H1 (cell line): ENCODE measurements around the gene PPP1R18. TPM values are rescaled to one million over a fixed set of nuclear protein-coding genes. Genes with fewer than 3 reads are reported as not detected.

Experiments used
- CTCF ChIA-PET: fragments of 300-600 bp; sonication (Branson Sonifier 250); formaldehyde crosslinking; loops from one replicate; lab custom pipeline; 2021; ENCODE audit not compliant: partially characterized antibody; lab: Charles Lee
- POLR2A ChIA-PET: fragments of 300-600 bp; sonication (Branson Sonifier 250); formaldehyde crosslinking; loops from one replicate; lab custom pipeline; 2021; ENCODE audit warnings: inconsistent platforms; ENCODE audit not compliant: partially characterized antibody; lab: Charles Lee
- DNase-seq, 2 experiments: peaks; one replicate each; pipeline versions ENCODE4 v3.0.0 to v3.0.0-alpha.2; 2010 to 2022; ENCODE audit warnings: low spot score in 2 of 2, low read depth in 1 of 2, mixed read lengths in 1 of 2
- FAIRE-seq: peaks from 2 replicates; lab custom pipeline; 2011; peaks lifted over from hg19 to GRCh38; lab: Jason Lieb, UNC
- H2AFZ ChIP-seq: 2 replicates; pipeline ENCODE4 v1.8.1; 2012; ENCODE audit warnings: low read length, inconsistent platforms
- H2AK5ac ChIP-seq: 2 replicates; pipeline ENCODE4 v1.6.1; 2013; ENCODE audit warnings: low read depth, low read length
- H2BK120ac ChIP-seq: replicated peaks from 2 replicates; pipeline ENCODE3; 2013; ENCODE audit warnings: low read depth, low read length, inconsistent platforms
- H2BK12ac ChIP-seq: 2 replicates; pipeline ENCODE4 v1.6.1; 2013; ENCODE audit warnings: low read depth, low read length
- H2BK15ac ChIP-seq: 2 replicates; pipeline ENCODE4 v1.6.1; 2013; ENCODE audit warnings: low read length
- H2BK20ac ChIP-seq: 2 replicates; pipeline ENCODE4 v1.6.1; 2013; ENCODE audit warnings: low read length
- H2BK5ac ChIP-seq: 2 replicates; pipeline ENCODE4 v1.6.1; 2013; ENCODE audit warnings: low read depth, low read length
- H3K14ac ChIP-seq: 2 replicates; pipeline ENCODE4 v1.6.1; 2013; ENCODE audit warnings: inconsistent platforms; ENCODE audit not compliant: insufficient read length
- H3K18ac ChIP-seq: 2 replicates; pipeline ENCODE4 v1.6.1; 2013; ENCODE audit warnings: low read length; ENCODE audit errors: extremely low read depth
- H3K23ac ChIP-seq: 2 replicates; pipeline ENCODE4 v1.6.1; 2013; ENCODE audit warnings: inconsistent platforms; ENCODE audit not compliant: insufficient read length
- H3K23me2 ChIP-seq: 2 replicates; pipeline ENCODE4 v1.6.1; 2013; ENCODE audit warnings: low read depth, low read length
- H3K27ac ChIP-seq: 2 replicates; pipeline ENCODE4 v1.6.1; 2011; ENCODE audit warnings: low read depth, low read length, inconsistent platforms
- H3K27me3 ChIP-seq, 4 experiments: replicated peaks in 1 of 4; 1 replicate in 1 of 4; 2 replicates in 3 of 4; pipeline versions ENCODE4 v1.6.1 to v1.8.1; 2011 to 2013; ENCODE audit warnings: low read length in 3 of 4, mild to moderate bottlenecking in 3 of 4, inconsistent platforms in 2 of 4, mixed read lengths in 2 of 4, moderate library complexity in 1 of 4; ENCODE audit not compliant: control insufficient read depth in 3 of 4, insufficient read depth in 3 of 4; ENCODE audit errors: extremely low read depth in 1 of 4
- H3K36me3 ChIP-seq, 4 experiments: 2 replicates each; pipeline versions ENCODE4 v1.6.1 to v1.8.1; 2011 to 2013; ENCODE audit warnings: mild to moderate bottlenecking in 4 of 4, low read length in 3 of 4, moderate library complexity in 2 of 4, control low read depth in 1 of 4, inconsistent platforms in 1 of 4; ENCODE audit not compliant: insufficient read depth in 4 of 4, control insufficient read depth in 2 of 4
- H3K4ac ChIP-seq: replicated peaks from 2 replicates; pipeline ENCODE3; 2013; ENCODE audit warnings: low read length, low read depth, mixed read lengths, inconsistent platforms; ENCODE audit not compliant: insufficient read length
- H3K4me1 ChIP-seq, 4 experiments: replicated peaks in 1 of 4; 1 replicate in 1 of 4; 2 replicates in 3 of 4; pipeline versions ENCODE4 v1.6.1 to v1.8.1; 2011 to 2013; ENCODE audit warnings: low read length in 3 of 4, inconsistent platforms in 2 of 4, mixed read lengths in 1 of 4; ENCODE audit not compliant: insufficient read depth in 4 of 4, control insufficient read depth in 3 of 4
- H3K4me2 ChIP-seq, 2 experiments: 2 replicates each; pipeline versions ENCODE4 v1.6.1 to v1.8.1; 2011 to 2013; ENCODE audit warnings: low read depth in 2 of 2, low read length in 2 of 2, control low read depth in 1 of 2, inconsistent platforms in 1 of 2, mild to moderate bottlenecking in 1 of 2; ENCODE audit not compliant: insufficient read depth in 1 of 2
- H3K4me3 ChIP-seq, 4 experiments: fragments of 200-600, 300-600 bp in 1 of 4; sonication (generic), shearing (Covaris generic), sonication (Bioruptor Twin) in 1 of 4; 2 replicates each; pipeline versions ENCODE4 v1.5.1 to v1.8.1; 2011 to 2016; ENCODE audit warnings: low read length in 4 of 4, low read depth in 3 of 4, control low read depth in 2 of 4, inconsistent platforms in 2 of 4, mild to moderate bottlenecking in 2 of 4, mixed read lengths in 1 of 4, moderate library complexity in 1 of 4; ENCODE audit not compliant: insufficient read depth in 2 of 4; ENCODE audit errors: extremely low read depth in 1 of 4
- H3K56ac ChIP-seq: replicated peaks from 2 replicates; pipeline ENCODE3; 2013; ENCODE audit warnings: low read depth, mild to moderate bottlenecking, mixed read lengths, low read length, inconsistent platforms; ENCODE audit not compliant: insufficient read length
- H3K79me1 ChIP-seq: 2 replicates; pipeline ENCODE4 v1.6.1; 2013; ENCODE audit warnings: low read depth, low read length, control low read depth
- H3K79me2 ChIP-seq, 2 experiments: 2 replicates each; pipeline versions ENCODE4 v1.6.1 to v1.8.1; 2012 to 2013; ENCODE audit warnings: low read length in 2 of 2, mild to moderate bottlenecking in 2 of 2, inconsistent platforms in 1 of 2; ENCODE audit not compliant: insufficient read depth in 2 of 2, control insufficient read depth in 1 of 2
- H3K9ac ChIP-seq, 4 experiments: replicated peaks in 1 of 4; 1 replicate in 1 of 4; 2 replicates in 3 of 4; pipeline versions ENCODE4 v1.6.1 to v1.8.1; 2011 to 2013; ENCODE audit warnings: low read depth in 3 of 4, low read length in 3 of 4, control low read depth in 2 of 4, mild to moderate bottlenecking in 2 of 4, moderate library complexity in 2 of 4, inconsistent platforms in 1 of 4; ENCODE audit errors: extremely low read depth in 1 of 4
- H3K9me3 ChIP-seq, 2 experiments: 2 replicates each; pipeline versions ENCODE4 v1.6.1 to v1.8.1; 2012 to 2013; ENCODE audit warnings: mild to moderate bottlenecking in 2 of 2, moderate library complexity in 2 of 2, control low read depth in 1 of 2, inconsistent platforms in 1 of 2, low read depth in 1 of 2, low read length in 1 of 2, mixed read lengths in 1 of 2; ENCODE audit not compliant: insufficient read depth in 2 of 2
- H4K20me1 ChIP-seq, 2 experiments: replicated peaks in 1 of 2; 2 replicates each; pipeline versions ENCODE3 to v1.8.1; 2011 to 2013; ENCODE audit warnings: inconsistent platforms in 2 of 2, low read length in 2 of 2, mild to moderate bottlenecking in 1 of 2; ENCODE audit not compliant: insufficient read depth in 2 of 2, control insufficient read depth in 1 of 2
- H4K5ac ChIP-seq: 2 replicates; pipeline ENCODE4 v1.6.1; 2013; ENCODE audit warnings: low read length, low read depth, mixed read lengths, inconsistent platforms; ENCODE audit not compliant: insufficient read length
- H4K8ac ChIP-seq: 2 replicates; pipeline ENCODE4 v1.8.0; 2013; ENCODE audit warnings: mild to moderate bottlenecking, moderate library complexity, low read length, inconsistent platforms; ENCODE audit not compliant: insufficient read depth; ENCODE audit errors: extremely low read depth
- H4K91ac ChIP-seq: replicated peaks from 2 replicates; pipeline ENCODE3; 2013; ENCODE audit warnings: low read length, mixed read lengths, inconsistent platforms; ENCODE audit not compliant: insufficient read length
- EP300 ChIP-seq, 2 experiments: IDR thresholded peaks; 1 replicate in 1 of 2; 2 replicates in 1 of 2; pipeline ENCODE4 v1.6.1; 2011 to 2012; ENCODE audit warnings: low read depth in 2 of 2, low read length in 2 of 2, mild to moderate bottlenecking in 2 of 2, borderline replicate concordance in 1 of 2, inconsistent platforms in 1 of 2, moderate library complexity in 1 of 2
- POLR2A ChIP-seq, 2 experiments: IDR thresholded peaks; 1 replicate in 1 of 2; 2 replicates in 1 of 2; pipeline ENCODE4 v1.6.1; 2011; ENCODE audit warnings: low read depth in 2 of 2, low read length in 2 of 2, mild to moderate bottlenecking in 2 of 2; ENCODE audit errors: control extremely low read depth in 1 of 2
- SIN3A ChIP-seq, 2 experiments: IDR thresholded peaks in 1 of 2; conservative IDR thresholded peaks in 1 of 2; 2 replicates each; pipeline ENCODE4 v1.6.1; 2011 to 2012; ENCODE audit warnings: low read length in 2 of 2, improper control_type of control experiment in 1 of 2, low read depth in 1 of 2, mild to moderate bottlenecking in 1 of 2
- WGBS, 2 experiments: shearing (Covaris generic) in 1 of 2; methylation state at CpG; one replicate each; pipeline versions ENCODE4 v1.1.6 to v1.1.7; 2013 to 2015; ENCODE audit warnings: low lambda C conversion rate in 2 of 2, mixed read lengths in 2 of 2, inconsistent platforms in 1 of 2, low coverage in 1 of 2, missing lambda C conversion rate in 1 of 2; ENCODE audit not compliant: insufficient replicate concordance in 2 of 2, insufficient coverage in 1 of 2, insufficient read length in 1 of 2; ENCODE audit errors: extremely low coverage in 1 of 2, missing lambda C conversion rate in 1 of 2; 5-methylcytosine and 5-hydroxymethylcytosine counted together
- polyA plus RNA-seq, 7 experiments: library from polyadenylated mRNA; depleted of rRNA in 3 of 7; stranded (reverse) in 5 of 7; unstranded in 2 of 7; fragments of >200 nt in 5 of 7; fragments of 200-250 nt in 2 of 7; gene quantifications; 1 replicate in 5 of 7; 2 replicates in 1 of 7; 4 replicates in 1 of 7; pipeline versions ENCODE4 v1.2.1 to v1.2.3, GENCODE V29; 2011 to 2013; ENCODE audit warnings: missing spikeins in 2 of 7, mixed read lengths in 2 of 7
- total RNA-seq: library from RNA; stranded (reverse); fragmentation: NEBNext Ultra II Directional; extraction: Animal tissue kit (Norgen Biotek cat#: 25700); gene quantifications from 2 replicates; pipeline ENCODE4 v1.2.1, GENCODE V29; 2021

Gene PPP1R18
- total and polyA plus RNA-seq, 2 of the 8 experiments (the other 6 are each of a cell fraction or from before 2014, with no cell fraction given) = 25.1 to 29.1 TPM

GRCh38 chr6:30645989-30646388 is 40.5 kb downstream of the PPP1R18 start:
- H2AFZ ChIP-seq = no peak overlapping the region
- H3K79me2 ChIP-seq = peaks cover 3 to 20% of the 10 kb centered on the region in 2 experiments; a peak in 3 of 4 replicates
- no peak overlapping the region for H2BK20ac ChIP-seq
- peak overlapping the region; percentile 76 to 86 for H3K4me2 ChIP-seq
- H3K9ac ChIP-seq = 0 out of 7 replicates have a peak overlapping the region, but pooled peaks of 1 of the 4 experiments have one; percentile 22
- peaks cover 0 to 6% (median 4%) of the 10 kb centered on the region in 4 experiments; a peak in 5 of 7 replicates for H3K4me1 ChIP-seq
- H4K8ac ChIP-seq = no peak overlapping the region
- no peak overlapping the region for H2BK12ac ChIP-seq
- no peak overlapping the region for H4K5ac ChIP-seq
- H4K91ac ChIP-seq = no peak overlapping the region
- H2BK120ac ChIP-seq = no peak overlapping the region
- H2BK15ac ChIP-seq = no peak overlapping the region
- ChIA-PET CTCF (interaction anchor here (1.3 to 1.4 kb wide), 2 partner anchors 27 to 48 kb away, joined by 3 to 4 read pairs; partner anchors contain the start of gene DHX16), POLR2A (interaction anchor here (0.5 to 3.3 kb wide), 18 partner anchors 8 to 77 kb away, joined by 3 to 23 read pairs (median 4); partner anchors contain the start of genes ABCF1, MRPS18B and PPP1R10)
- no peak for DNase-seq
- WGBS, 2 experiments = 100% methylated on average over 1 of the region's 1 CpG; no CpG with 5 or more reads in 1 of the 2 experiments
- peaks cover 5% of the 10 kb centered on the region; the same call in 1 of the 2 replicates for H3K23me2 ChIP-seq
- peaks cover 8% of the 10 kb centered on the region for H3K79me1 ChIP-seq
- no peak overlapping the region for H3K23ac ChIP-seq
- H3K9me3 ChIP-seq = no peaks in the 10 kb centered on the region
- H3K18ac ChIP-seq = no peak overlapping the region
- H3K27ac ChIP-seq = no peak overlapping the region
- H3K36me3 ChIP-seq = peaks cover 6 to 11% (median 7%) of the 10 kb centered on the region in 4 experiments
- no peak overlapping the region for H3K4ac ChIP-seq
- no peaks in the 10 kb centered on the region for H3K27me3 ChIP-seq
- H3K56ac ChIP-seq = no peak overlapping the region
- H4K20me1 ChIP-seq = peaks cover 0 to 2% of the 10 kb centered on the region in 2 experiments
- no peak overlapping the region for H2AK5ac ChIP-seq
- H2BK5ac ChIP-seq = no peak overlapping the region
- FAIRE-seq = no peak
- no peak overlapping the region for H3K14ac ChIP-seq
- peak overlapping the region in 2 of 4 experiments; percentile 74 to 88; a peak in 5 of 8 replicates for H3K4me3 ChIP-seq
- no peak for TF ChIP-seq EP300 (IDR thresholded peaks at IDR 0.05; ENCODE audit: borderline replicate concordance in 1 of 2, low read depth in 2 of 2, low read length in 2 of 2)
- peak in 1 of 2 experiments; percentile 29; a peak in 2 of 3 replicates for TF ChIP-seq POLR2A (IDR thresholded peaks at IDR 0.05; ENCODE audit: control extremely low read depth in 1 of 2, low read depth in 2 of 2, low read length in 2 of 2)
- TF ChIP-seq SIN3A (conservative IDR thresholded peaks at IDR 0.05 in 1 of 2, IDR thresholded peaks at IDR 0.05 in 1 of 2; ENCODE audit: low read depth in 1 of 2, low read length in 2 of 2) = no peak
